HepG2 (cell line): ENCODE results near the gene ONECUT2. TPM values are rescaled to one million over a fixed set of nuclear protein-coding genes. Genes with fewer than 3 reads are reported as not detected.

Source experiments
- AGO2 ChIP-seq: fragments of 200-400 bp; formaldehyde crosslinking; optimal IDR thresholded peaks from 2 replicates; pipeline ENCODE3; 2017; ENCODE audit warnings: mild to moderate bottlenecking, low read depth, low read length, moderate library complexity
- ATF7-NPFF ChIP-seq: sonication (generic); formaldehyde crosslinking; IDR thresholded peaks from 2 replicates; pipeline ENCODE4 v1.8.1; 2023; ENCODE audit warnings: mild to moderate bottlenecking, low read depth, missing genetic modification reagents, moderate library complexity
- ELF1 ChIP-seq: sonication (generic); formaldehyde crosslinking; IDR thresholded peaks from 2 replicates; pipeline ENCODE4 v1.4.0; 2020; ENCODE audit warnings: missing genetic modification reagents
- FOXC1 ChIP-seq: sonication (generic); formaldehyde crosslinking; IDR thresholded peaks from 2 replicates; pipeline ENCODE4 v1.8.0; 2022; ENCODE audit warnings: mild to moderate bottlenecking, missing genetic modification reagents, borderline replicate concordance
- FOXJ3 ChIP-seq: sonication (generic); formaldehyde crosslinking; IDR thresholded peaks from 2 replicates; pipeline ENCODE4 v1.4.0; 2020; ENCODE audit warnings: missing genetic modification reagents, mild to moderate bottlenecking, borderline replicate concordance
- KMT2B ChIP-seq: IDR thresholded peaks from 2 replicates; pipeline ENCODE4 v1.6.1; 2016; ENCODE audit warnings: missing genetic modification reagents, missing compliant biosample characterization
- MED1 ChIP-seq: sonication (generic); formaldehyde crosslinking; IDR thresholded peaks from 2 replicates; pipeline ENCODE4 v1.4.0; 2020; ENCODE audit warnings: missing genetic modification reagents
- RFXANK ChIP-seq: IDR thresholded peaks from 2 replicates; pipeline ENCODE4 v1.6.1; 2016
- SNAI1 ChIP-seq: sonication (generic); formaldehyde crosslinking; IDR thresholded peaks from 2 replicates; pipeline ENCODE4 v1.5.0; 2020; ENCODE audit warnings: mild to moderate bottlenecking, missing genetic modification reagents, borderline replicate concordance
- ZFP36L2 ChIP-seq: sonication (generic); formaldehyde crosslinking; IDR thresholded peaks from 2 replicates; pipeline ENCODE4 v1.4.0; 2020; ENCODE audit warnings: missing genetic modification reagents
- ZHX2 ChIP-seq, 2 experiments: sonication (generic) in 1 of 2; formaldehyde crosslinking in 1 of 2; IDR thresholded peaks; 2 replicates each; pipeline versions ENCODE4 v1.6.1 to v1.9.0; 2014 to 2022; ENCODE audit warnings: antibody characterized with exemption in 1 of 2, borderline replicate concordance in 1 of 2, inconsistent platforms in 1 of 2, low read depth in 1 of 2, missing genetic modification reagents in 1 of 2
- ZNF350 ChIP-seq: sonication (generic); formaldehyde crosslinking; IDR thresholded peaks from 2 replicates; pipeline ENCODE4 v1.4.0; 2020; ENCODE audit warnings: mild to moderate bottlenecking, low read depth, missing genetic modification reagents, borderline replicate concordance
- ZNF546 ChIP-seq: sonication (generic); formaldehyde crosslinking; conservative IDR thresholded peaks from 2 replicates; pipeline ENCODE4 v1.8.1; 2023; ENCODE audit warnings: mild to moderate bottlenecking, missing genetic modification reagents
- ZNF562 ChIP-seq: sonication (generic); formaldehyde crosslinking; IDR thresholded peaks from 2 replicates; pipeline ENCODE4 v1.8.0; 2022; ENCODE audit warnings: missing genetic modification reagents, borderline replicate concordance
- ZNF781 ChIP-seq: sonication (generic); formaldehyde crosslinking; IDR thresholded peaks from 2 replicates; pipeline ENCODE4 v1.5.1; 2020; ENCODE audit warnings: borderline replicate concordance, mild to moderate bottlenecking, missing genetic modification reagents; ENCODE audit errors: not compliant biosample characterization
- polyA plus RNA-seq, 8 experiments: library from polyadenylated mRNA; depleted of rRNA in 3 of 8; stranded (reverse) in 7 of 8; unstranded in 1 of 8; fragments of >200 nt; fragmentation: Illumina TruSeq in 4 of 8; extraction: Trizol in 4 of 8; gene quantifications; 2 replicates each; pipeline versions ENCODE4 v1.2.1 to v1.2.3, GENCODE V29; 2011 to 2016; ENCODE audit warnings: low read depth in 4 of 8, missing spikeins in 1 of 8, mixed read lengths in 1 of 8; ENCODE audit not compliant: insufficient read depth in 1 of 8
- total RNA-seq, 5 experiments: library from RNA; depleted of rRNA; stranded (reverse); fragments of >200 nt; fragmentation: Illumina TruSeq; extraction: Trizol; gene quantifications; 2 replicates each; pipeline ENCODE4 v1.2.3, GENCODE V29; 2016; ENCODE audit warnings: low read depth in 1 of 5
- TF ChIP-seq, protein P1 (sequence below): sonication (generic); formaldehyde crosslinking; conservative IDR thresholded peaks from 2 replicates; pipeline ENCODE4 v1.4.0; 2020; ENCODE audit warnings: missing genetic modification reagents
- TF ChIP-seq, protein P2 (sequence below): sonication (generic); formaldehyde crosslinking; IDR thresholded peaks from 2 replicates; pipeline ENCODE4 v1.4.0; 2020; ENCODE audit warnings: missing genetic modification reagents

ONECUT2 gene
- total and polyA plus RNA-seq, 2 of the 13 experiments (the other 11 are each of a cell fraction or from before 2014, with no cell fraction given), result 3.0 to 3.2 TPM

DNA sequence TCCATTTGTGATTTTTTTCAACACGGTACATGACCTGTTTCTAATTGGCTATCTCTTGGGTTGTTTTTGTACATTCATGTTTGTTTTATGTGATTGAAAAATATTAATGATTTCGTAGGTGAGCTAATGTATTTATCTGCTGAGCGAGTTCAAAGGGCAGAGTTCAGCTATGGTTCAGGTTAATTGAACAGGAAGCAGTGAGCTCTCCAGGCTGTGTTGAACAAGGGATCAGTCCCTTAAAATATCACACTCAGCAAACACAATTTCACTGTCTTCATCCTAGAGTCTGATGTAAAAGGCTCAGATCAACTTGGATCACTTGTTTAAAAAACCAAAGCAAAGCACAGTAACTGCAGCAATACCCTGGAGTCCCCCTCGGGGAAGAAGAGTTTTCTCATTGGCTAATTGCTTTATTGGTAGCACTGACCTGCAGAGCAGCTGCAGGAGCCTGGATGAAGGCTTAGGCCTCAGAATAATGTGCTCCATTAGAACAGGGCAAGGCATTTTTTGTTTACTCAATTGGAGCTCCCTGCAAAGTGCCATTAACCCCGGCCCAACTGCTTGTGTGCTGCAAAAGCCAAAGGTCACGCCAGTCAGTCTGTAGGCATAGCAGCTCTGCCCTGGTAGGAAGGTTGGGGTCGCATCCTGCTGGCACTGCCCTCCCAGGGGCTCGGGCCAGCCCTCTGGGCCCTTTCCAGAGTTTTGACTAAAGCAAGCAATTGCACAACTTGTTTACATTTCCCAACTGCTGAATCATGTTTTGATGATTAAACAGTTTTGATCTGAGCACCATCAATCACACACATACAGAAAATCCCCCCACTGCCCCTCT is 10.5 kb downstream of the ONECUT2 start (continued):
- no peak for TF ChIP-seq ZHX2 (IDR thresholded peaks at IDR 0.05; ENCODE audit: low read depth)
- TF ChIP-seq ZHX2 (CRISPR knock-in tag; IDR thresholded peaks at IDR 0.05; ENCODE audit: borderline replicate concordance), result 0 out of 2 replicates have a peak, but pooled peaks have one; percentile 18
- peak; percentile 39; the same call in 1 of the 2 replicates for TF ChIP-seq ELF1 (CRISPR knock-in tag)
- no peak for TF ChIP-seq ZFP36L2 (CRISPR knock-in tag)
- no peak for TF ChIP-seq AGO2
- TF ChIP-seq ZNF562, result no peak
- 0 out of 2 replicates have a peak, but pooled peaks have one; percentile 30 for TF ChIP-seq ATF7-NPFF (CRISPR knock-in tag)
- TF ChIP-seq FOXJ3 (CRISPR knock-in tag), result peak; percentile 17; the same call in 1 of the 2 replicates
- TF ChIP-seq, protein P1, sequence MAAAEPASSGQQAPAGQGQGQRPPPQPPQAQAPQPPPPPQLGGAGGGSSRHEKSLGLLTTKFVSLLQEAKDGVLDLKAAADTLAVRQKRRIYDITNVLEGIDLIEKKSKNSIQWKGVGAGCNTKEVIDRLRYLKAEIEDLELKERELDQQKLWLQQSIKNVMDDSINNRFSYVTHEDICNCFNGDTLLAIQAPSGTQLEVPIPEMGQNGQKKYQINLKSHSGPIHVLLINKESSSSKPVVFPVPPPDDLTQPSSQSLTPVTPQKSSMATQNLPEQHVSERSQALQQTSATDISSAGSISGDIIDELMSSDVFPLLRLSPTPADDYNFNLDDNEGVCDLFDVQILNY, result no peak
- TF ChIP-seq, protein P2, sequence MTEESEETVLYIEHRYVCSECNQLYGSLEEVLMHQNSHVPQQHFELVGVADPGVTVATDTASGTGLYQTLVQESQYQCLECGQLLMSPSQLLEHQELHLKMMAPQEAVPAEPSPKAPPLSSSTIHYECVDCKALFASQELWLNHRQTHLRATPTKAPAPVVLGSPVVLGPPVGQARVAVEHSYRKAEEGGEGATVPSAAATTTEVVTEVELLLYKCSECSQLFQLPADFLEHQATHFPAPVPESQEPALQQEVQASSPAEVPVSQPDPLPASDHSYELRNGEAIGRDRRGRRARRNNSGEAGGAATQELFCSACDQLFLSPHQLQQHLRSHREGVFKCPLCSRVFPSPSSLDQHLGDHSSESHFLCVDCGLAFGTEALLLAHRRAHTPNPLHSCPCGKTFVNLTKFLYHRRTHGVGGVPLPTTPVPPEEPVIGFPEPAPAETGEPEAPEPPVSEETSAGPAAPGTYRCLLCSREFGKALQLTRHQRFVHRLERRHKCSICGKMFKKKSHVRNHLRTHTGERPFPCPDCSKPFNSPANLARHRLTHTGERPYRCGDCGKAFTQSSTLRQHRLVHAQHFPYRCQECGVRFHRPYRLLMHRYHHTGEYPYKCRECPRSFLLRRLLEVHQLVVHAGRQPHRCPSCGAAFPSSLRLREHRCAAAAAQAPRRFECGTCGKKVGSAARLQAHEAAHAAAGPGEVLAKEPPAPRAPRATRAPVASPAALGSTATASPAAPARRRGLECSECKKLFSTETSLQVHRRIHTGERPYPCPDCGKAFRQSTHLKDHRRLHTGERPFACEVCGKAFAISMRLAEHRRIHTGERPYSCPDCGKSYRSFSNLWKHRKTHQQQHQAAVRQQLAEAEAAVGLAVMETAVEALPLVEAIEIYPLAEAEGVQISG (CRISPR knock-in tag), result no peak; the same call in 1 of the 2 replicates
- no peak for TF ChIP-seq RFXANK (CRISPR knock-in tag)
- 0 out of 2 replicates have a peak, but pooled peaks have one; percentile 34 for TF ChIP-seq KMT2B (CRISPR knock-in tag)
- TF ChIP-seq FOXC1 (CRISPR knock-in tag), result no peak
- no peak for TF ChIP-seq ZNF546 (CRISPR knock-in tag)
- no peak for TF ChIP-seq ZNF781
- TF ChIP-seq ZNF350 (CRISPR knock-in tag), result peak; percentile 20; the same call in 1 of the 2 replicates
- 0 out of 2 replicates have a peak, but pooled peaks have one; percentile 34 for TF ChIP-seq SNAI1 (CRISPR knock-in tag)
- peak; percentile 57 for TF ChIP-seq MED1
